Hematopoietic multipotent progenitor cell treated with erythropoietin and hydrocortisone succinate and interleukin-3 and kit ligand, for 6 days (in vitro differentiated cells): ENCODE results near the gene TNIK.

Experiments used
- DNase-seq: peaks from one replicate; pipeline ENCODE4 v3.0.0-alpha.2; 2015

The TNIK gene

GRCh38 chr3:171276923-171277322, 183.3 kb downstream of the TNIK start:
- DNase-seq, result no peak

GRCh38 chr3:171274222-171274621, 186.0 kb downstream of the TNIK start:
- no peak for DNase-seq

GRCh38 chr3:171270541-171270940, 189.7 kb downstream of the TNIK start:
- DNase-seq, result no peak

GRCh38 chr3:171269542-171269941, 190.7 kb downstream of the TNIK start:
- DNase-seq, result no peak

GRCh38 chr3:171268677-171269076, 191.5 kb downstream of the TNIK start:
- DNase-seq, result no peak

GRCh38 chr3:171267104-171267503, 193.1 kb downstream of the TNIK start:
- DNase-seq, result no peak

GRCh38 chr3:171266740-171267073, 193.5 kb downstream of the TNIK start:
- no peak for DNase-seq

- no peak for DNase-seq
Observed at GRCh38 chr3:171266034-171266739, 194.0 kb downstream of the TNIK start.

- DNase-seq, result no peak
Observed at GRCh38 chr3:171264758-171265157, 195.4 kb downstream of the TNIK start.

GRCh38 chr3:171262431-171262830, 197.8 kb downstream of the TNIK start:
- DNase-seq, result no peak

- DNase-seq, result no peak
Observed at GRCh38 chr3:171261487-171261886, 198.7 kb downstream of the TNIK start.

GRCh38 chr3:171260899-171261298, 199.3 kb downstream of the TNIK start:
- DNase-seq, result no peak

GRCh38 chr3:171260466-171260865, 199.7 kb downstream of the TNIK start:
- DNase-seq, result no peak

- DNase-seq, result no peak
Observed at GRCh38 chr3:171258316-171258715, 201.9 kb downstream of the TNIK start.

- no peak for DNase-seq
Observed at GRCh38 chr3:171257251-171258203, 202.7 kb downstream of the TNIK start.

- DNase-seq, result no peak
Observed at GRCh38 chr3:171256445-171257250, 203.6 kb downstream of the TNIK start.

GRCh38 chr3:171255236-171255806, 204.9 kb downstream of the TNIK start:
- DNase-seq, result no peak

GRCh38 chr3:171254315-171254714, 205.9 kb downstream of the TNIK start:
- DNase-seq, result no peak

GRCh38 chr3:171251835-171252234, 208.4 kb downstream of the TNIK start:
- peak; percentile 49 for DNase-seq

- DNase-seq, result no peak
Observed at GRCh38 chr3:171250444-171250843, 209.8 kb downstream of the TNIK start.

- no peak for DNase-seq
Observed at GRCh38 chr3:171249245-171249644, 211.0 kb downstream of the TNIK start.

GRCh38 chr3:171248426-171249111, 211.6 kb downstream of the TNIK start:
- DNase-seq, result no peak
